Adrenal gland (tissue), 5 donors: ENCODE results near the gene DUSP1.

Experiments
- POLR2A ChIP-seq, 2 donors: fragments of 450-650 bp; IDR thresholded peaks; one replicate each; pipeline ENCODE4 v1.6.1; 2017; ENCODE audit warnings: antibody characterized with exemption in 2 of 2, mild to moderate bottlenecking in 2 of 2, moderate library complexity in 1 of 2
- TF ChIP-seq, protein P1 (sequence below), 6 experiments: fragments of 450-650 bp in 4 of 6; fragments of 200-600 bp in 2 of 6; sonication (generic) in 1 of 6; IDR thresholded peaks; 1 replicate in 5 of 6; 2 replicates in 1 of 6; pipeline versions ENCODE4 v1.5.1 to v1.8.0; 2016 to 2021; ENCODE audit warnings: antibody characterized with exemption in 6 of 6, mild to moderate bottlenecking in 2 of 6, moderate library complexity in 1 of 6
- donor health status: DM: no; HTN: no; CAD: no.

DNA sequence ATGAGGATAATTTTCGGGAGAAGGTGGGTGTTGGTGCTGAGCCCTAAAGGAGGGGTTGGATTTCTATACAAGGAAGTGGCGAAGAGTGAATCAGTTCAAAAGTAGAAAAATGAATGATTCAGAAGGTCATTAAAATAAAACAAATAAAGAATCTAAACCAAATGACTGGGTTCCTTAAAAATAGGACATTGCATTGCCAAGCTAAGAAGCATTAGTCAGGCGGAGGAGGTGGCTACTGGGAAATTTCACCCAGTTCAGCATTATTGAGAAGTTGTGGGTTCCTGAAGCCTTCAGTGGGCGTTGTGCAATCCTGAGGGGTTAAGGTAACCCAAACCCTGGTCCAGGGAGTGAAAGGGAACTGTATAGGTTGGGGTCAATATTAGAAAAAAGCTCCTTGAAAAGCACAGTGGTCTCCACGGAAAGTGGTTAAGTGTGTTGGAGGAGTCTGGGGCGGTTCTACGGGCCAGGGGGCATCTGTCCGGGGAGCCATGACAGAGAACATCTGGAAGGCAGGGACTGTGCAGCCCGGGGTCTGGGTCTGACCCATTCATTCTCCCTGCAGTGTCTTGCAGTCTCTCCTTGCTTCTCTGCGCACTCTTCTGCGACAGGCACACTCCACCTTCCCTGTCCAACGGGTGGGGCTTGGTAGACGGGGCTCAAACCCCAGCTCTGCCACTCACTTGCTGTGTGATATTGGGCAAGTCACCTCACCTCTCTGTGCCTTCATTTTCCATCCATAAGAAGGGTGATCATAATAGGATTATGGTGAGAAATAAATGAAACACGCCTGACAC is 27.6 kb upstream of the DUSP1 start:
- TF ChIP-seq, protein P1, sequence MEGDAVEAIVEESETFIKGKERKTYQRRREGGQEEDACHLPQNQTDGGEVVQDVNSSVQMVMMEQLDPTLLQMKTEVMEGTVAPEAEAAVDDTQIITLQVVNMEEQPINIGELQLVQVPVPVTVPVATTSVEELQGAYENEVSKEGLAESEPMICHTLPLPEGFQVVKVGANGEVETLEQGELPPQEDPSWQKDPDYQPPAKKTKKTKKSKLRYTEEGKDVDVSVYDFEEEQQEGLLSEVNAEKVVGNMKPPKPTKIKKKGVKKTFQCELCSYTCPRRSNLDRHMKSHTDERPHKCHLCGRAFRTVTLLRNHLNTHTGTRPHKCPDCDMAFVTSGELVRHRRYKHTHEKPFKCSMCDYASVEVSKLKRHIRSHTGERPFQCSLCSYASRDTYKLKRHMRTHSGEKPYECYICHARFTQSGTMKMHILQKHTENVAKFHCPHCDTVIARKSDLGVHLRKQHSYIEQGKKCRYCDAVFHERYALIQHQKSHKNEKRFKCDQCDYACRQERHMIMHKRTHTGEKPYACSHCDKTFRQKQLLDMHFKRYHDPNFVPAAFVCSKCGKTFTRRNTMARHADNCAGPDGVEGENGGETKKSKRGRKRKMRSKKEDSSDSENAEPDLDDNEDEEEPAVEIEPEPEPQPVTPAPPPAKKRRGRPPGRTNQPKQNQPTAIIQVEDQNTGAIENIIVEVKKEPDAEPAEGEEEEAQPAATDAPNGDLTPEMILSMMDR (IDR thresholded peaks at IDR 0.05) = no peak
- peak in 1 of 2 donors; percentile 17 for TF ChIP-seq POLR2A (IDR thresholded peaks at IDR 0.05)
